Left renal cortex interstitium (tissue), 4 donors: ENCODE measurements around the gene CEP192. TPM values are rescaled to one million over a fixed set of nuclear protein-coding genes. Genes with fewer than 3 reads are reported as not detected.
"Not testable (repeated sequence)": the region's sequence is repeated elsewhere in the genome, so short reads cannot be mapped to it uniquely, and the experiment has no call there.

Source experiments
- DNase-seq, 4 donors: peaks; one replicate each; pipeline ENCODE4 v3.0.0-alpha.2; 2013; ENCODE audit warnings: low read depth in 4 of 4, low spot score in 2 of 4, missing footprints in 1 of 4
- polyA plus RNA-seq, 4 donors: library from polyadenylated mRNA; unstranded; fragments of 120-200 nt; gene quantifications; one replicate each; pipeline ENCODE4 v1.2.1, GENCODE V29; 2013; ENCODE audit not compliant: insufficient read length in 4 of 4

Gene CEP192, protein sequence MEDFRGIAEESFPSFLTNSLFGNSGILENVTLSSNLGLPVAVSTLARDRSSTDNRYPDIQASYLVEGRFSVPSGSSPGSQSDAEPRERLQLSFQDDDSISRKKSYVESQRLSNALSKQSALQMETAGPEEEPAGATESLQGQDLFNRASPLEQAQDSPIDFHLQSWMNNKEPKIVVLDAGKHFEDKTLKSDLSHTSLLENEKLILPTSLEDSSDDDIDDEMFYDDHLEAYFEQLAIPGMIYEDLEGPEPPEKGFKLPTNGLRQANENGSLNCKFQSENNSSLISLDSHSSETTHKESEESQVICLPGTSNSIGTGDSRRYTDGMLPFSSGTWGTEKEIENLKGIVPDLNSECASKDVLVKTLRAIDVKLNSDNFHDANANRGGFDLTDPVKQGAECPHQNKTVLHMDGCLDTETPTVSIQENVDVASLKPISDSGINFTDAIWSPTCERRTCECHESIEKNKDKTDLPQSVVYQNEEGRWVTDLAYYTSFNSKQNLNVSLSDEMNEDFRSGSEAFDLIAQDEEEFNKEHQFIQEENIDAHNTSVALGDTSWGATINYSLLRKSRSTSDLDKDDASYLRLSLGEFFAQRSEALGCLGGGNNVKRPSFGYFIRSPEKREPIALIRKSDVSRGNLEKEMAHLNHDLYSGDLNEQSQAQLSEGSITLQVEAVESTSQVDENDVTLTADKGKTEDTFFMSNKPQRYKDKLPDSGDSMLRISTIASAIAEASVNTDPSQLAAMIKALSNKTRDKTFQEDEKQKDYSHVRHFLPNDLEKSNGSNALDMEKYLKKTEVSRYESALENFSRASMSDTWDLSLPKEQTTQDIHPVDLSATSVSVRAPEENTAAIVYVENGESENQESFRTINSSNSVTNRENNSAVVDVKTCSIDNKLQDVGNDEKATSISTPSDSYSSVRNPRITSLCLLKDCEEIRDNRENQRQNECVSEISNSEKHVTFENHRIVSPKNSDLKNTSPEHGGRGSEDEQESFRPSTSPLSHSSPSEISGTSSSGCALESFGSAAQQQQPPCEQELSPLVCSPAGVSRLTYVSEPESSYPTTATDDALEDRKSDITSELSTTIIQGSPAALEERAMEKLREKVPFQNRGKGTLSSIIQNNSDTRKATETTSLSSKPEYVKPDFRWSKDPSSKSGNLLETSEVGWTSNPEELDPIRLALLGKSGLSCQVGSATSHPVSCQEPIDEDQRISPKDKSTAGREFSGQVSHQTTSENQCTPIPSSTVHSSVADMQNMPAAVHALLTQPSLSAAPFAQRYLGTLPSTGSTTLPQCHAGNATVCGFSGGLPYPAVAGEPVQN (N-terminal part only)
- polyA plus RNA-seq = 10 to 100 TPM; 34.7 to 46.0 (median 39.3) TPM

DNA sequence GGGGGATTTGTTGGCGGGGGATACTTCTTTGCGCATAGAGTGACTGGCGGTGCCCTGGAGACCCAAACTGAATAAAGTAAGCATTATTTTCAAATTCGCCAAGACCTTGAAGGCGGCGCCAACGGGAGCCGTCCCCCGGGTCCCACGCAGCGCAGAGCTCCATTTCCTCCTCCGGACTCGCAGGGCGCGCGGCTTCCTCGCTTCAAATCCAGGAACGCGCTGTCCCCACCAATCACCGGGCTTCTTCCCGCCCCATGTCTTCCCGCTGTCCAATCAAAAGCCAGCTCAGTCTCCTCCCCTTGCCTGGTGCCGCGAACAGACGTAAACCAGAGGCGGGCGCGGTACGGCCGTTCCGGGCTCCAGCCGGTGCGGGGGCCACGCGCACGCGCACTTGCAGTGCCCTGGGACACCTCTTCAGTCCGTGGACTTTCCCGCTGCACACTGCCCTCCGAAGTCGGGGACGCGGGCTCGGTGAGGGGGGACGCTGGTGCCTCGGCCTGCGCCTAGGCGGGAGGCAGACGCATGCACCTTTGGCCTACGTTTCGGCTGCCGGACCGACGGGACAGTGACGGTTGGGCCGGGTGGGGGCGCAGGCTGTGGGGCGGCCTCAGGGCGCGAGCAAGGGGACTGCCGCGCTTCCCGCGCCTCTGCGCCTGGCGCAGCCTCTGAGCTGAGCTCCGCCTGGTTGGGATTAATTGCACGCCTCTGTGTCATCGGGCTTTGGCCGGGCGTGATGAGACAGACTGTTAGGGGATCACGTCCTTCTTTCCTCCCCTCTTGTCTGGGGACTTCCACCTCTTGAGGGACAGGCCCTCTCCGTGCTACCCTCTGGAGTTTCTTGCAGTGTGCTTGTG lies at the start of gene CEP192:
Gene CEP192 (plus strand): TSS at position 396 of the 854 bp plus-strand sequence. CDS start 8,063 bp downstream, outside the sequence.
- peak; percentile 91 to 96 (median 94) for DNase-seq

DNA sequence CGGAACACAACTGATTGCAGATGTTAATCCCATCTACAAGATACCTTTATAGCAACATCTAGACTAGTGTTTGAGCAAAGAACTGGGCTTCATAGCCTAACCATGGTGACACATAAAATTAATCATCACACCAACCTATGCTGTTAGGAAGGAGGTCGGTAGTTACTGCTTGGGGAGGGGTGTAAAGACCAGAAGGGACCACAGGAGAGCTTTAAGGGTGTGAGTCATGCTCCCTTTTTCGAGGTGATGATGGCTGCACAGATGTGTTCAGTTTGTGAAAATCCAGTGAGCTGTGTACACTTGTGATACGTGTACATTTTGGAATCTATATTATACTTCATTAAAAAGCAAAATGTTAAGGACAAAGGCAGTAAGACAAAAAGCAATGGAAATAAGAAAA lies 47.9 kb upstream of the CEP192 start:
- DNase-seq = no peak

DNA sequence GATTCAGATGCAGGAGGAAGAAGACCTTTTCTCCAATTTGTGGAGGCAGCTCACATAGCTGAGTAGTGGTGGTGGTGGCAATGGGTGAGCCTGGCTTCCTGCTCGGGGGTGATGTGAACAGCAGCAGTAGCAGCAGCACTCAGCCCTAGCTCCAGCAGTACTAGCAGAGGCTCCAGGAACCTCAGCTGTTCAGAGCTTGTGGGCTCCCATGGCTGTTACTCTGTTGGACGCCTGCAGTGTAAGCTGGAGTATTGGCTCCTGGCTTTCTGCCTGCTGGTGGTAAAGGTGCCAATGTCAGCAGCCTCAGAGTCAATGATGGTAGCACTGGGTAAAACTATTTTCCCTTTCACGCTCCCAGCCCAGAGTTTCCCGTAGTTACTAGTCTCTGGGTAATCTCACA lies 46.5 kb upstream of the CEP192 start:
- DNase-seq = no peak

DNA sequence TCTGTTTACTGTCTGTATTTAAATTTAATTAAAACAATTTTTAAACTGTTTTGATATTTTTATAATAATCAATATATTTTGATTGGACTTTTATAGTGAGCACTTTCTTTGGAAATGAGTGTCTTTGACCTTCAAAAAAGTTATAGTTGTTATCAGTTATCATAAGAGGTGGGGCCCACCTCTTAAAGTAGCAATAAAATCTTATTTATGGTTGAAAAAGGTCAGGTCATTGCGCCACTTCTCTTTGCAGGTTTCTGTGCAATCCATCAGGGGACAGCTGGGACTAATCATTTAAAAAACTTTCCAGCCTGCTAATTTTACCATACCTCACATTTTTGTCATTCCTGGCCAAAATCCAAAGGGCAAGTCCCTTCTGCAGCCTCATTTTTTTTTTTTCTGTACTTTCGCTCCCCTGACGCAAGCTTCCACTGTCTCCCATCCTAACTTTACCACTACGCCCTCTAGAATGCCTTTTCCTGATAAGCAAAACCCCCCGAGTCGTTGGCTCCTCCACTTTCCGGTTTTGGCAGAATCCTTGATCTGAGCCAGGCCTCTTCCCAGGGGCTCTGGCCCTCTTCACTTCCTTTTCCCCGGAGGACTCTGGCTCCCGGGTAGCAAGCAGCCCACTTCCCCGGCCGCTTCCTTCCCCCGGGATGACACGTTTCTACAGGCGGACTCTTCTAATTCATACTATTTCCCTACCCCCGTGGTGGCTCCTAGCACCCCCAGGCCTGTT lies 44.4 kb upstream of the CEP192 start:
- peak; percentile 26 to 58 (median 45) for DNase-seq

DNA sequence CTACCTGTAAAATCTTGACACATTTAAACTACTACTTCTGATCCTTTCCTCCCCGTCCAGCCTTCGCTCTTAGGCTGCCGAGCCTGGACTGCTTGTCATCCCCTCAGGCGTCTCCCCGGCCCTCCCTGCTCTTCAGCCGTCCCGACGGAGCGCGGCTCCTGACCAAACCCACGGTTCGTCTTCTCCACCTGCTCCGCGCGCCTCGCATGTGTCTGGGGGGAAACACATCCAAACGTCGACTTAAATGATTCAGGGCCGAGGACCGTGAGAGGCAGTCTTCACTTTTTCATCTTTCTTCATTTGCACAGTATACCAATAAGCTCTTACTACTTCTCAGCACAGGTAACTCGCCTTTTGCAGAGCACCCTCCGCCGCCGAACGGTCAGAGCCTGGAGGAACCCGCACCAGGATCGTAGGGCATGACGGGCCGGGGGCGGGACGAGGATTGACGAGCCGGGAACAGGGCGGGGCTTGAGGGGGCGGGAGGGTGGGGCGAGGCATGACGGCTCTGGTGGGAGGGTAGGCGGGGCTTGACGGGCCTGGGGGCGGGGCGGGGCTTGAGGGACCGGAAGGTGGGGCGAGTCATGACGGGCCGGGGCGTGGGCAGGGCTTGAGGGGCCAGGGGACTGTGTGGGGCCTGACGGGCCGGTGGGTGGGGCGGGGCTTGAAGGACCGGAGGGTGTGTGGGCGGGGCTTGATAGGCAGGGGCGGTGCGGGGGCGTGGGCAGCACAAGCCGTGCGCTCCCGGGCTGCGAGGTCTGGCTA lies 43.7 kb upstream of the CEP192 start, which contains the start of gene SEH1L:
Gene SEH1L (plus strand): TSS at position 727 of the 765 bp plus-strand sequence. CDS start 111 bp downstream, outside the sequence.
- peak; percentile 76 to 91 (median 90) for DNase-seq

DNA sequence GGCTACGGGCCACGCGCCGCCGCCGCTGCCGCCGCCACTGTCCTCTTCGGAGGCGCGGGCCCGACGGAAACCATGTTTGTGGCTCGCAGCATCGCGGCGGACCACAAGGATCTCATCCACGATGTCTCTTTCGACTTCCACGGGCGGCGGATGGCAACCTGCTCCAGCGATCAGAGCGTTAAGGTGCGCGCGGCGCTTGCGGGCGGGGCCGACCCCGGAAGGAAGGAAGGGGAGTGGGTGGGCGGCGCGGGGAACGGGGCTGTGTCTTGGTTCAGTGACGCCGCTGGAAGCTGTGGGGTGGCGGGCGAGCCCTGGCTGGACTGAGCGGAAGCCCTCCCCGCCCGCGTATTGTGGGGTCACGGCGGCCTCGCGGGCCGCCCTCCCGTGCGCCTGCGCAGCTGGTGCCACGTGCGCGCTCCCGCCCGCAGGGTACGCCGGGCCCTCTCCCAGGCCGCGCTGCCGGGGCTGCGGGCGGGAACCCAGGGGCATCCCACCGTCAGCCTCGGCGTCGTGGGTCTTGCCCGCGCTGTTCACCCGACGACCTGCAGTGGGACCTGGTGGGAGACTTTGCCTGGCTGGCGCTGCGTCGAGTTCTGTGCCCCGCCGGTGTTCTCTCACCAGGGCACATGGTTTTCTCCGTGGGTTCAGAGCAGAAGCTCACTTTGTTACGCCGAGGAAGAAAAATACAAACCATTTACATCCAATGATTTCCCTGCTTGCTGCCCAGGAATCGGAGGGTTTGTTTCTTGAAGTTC lies 42.9 kb upstream of the CEP192 start:
- DNase-seq = peak; percentile 72 to 88 (median 85)

DNA sequence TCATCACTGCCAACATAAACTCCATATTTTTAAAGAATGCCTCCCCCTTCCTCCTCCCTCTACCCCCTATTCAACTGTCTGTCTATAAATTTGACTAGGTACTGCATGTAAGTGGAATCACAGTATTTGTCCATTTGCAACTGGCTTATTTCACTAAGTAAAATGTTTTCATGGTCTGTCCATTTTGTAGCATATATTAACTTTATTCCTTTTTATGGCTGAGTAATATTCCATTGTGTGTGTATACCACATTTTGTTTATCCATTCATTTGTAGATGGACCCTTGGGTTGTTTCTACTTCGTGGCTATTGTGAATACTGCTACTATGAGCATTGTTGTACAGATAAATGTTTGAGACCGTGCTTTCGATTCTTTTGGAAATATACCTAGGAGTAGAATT lies 32.7 kb upstream of the CEP192 start:
- DNase-seq = no peak

DNA sequence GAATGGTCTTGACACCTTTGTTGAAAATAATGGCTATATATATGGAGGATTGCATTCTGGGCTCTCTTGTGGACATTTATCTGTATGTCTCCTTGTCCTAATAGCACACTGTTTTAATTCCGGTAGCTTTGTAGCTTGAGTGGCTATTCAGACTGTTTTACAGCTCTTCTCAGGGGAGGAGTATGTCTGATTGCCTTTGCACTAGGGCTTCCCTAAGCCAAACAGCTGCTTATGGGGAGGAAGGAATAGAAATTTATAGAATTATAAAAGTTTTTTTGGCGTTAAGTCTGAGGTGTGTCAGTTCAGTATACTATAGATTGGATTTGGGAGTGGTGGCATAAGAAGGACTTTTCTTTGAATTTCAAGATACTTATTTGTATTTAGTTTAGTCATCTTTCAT lies 30.8 kb upstream of the CEP192 start:
- DNase-seq = no peak

DNA sequence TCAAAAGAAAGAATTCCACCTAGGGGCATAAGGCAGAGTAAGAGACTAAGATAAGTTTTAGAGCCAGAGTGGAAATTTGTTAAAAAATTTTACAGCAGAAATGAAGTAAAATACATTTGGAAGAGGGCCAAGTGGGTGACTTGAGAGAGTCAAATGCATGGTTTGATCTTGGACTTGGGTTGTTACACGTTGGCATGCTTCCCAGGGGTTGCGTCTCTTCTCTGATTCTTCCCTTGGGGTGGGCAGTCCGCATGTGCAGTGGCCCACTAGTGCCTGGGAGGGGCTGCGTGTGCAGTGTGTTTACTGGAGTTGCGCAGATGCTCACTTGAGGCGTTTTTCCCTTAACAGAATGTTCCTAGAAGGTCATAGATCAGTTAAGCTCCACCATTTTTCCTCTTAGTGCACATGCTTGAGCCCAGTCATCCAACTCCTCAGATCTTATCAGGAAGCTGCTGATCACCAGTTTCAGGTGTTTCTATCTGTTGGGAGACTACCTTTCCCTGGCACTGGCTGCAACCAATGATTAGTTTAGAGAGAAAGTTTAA lies 30.2 kb upstream of the CEP192 start:
- no peak for DNase-seq

DNA sequence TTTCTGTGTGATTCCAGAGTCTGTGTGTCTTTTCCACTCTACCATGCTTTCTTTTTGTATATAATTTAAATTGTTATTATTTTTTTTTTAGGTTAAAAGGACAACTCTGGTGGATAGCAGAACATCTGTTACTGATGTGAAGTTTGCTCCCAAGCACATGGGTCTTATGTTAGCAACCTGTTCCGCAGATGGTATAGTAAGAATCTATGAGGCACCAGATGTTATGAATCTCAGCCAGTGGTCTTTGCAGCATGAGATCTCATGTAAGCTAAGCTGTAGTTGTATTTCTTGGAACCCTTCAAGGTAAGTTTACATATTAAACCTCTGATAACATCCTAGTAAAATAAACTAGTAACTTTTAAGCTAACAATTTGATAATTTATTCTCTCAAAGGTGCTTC lies 28.1 kb upstream of the CEP192 start:
- no peak for DNase-seq

DNA sequence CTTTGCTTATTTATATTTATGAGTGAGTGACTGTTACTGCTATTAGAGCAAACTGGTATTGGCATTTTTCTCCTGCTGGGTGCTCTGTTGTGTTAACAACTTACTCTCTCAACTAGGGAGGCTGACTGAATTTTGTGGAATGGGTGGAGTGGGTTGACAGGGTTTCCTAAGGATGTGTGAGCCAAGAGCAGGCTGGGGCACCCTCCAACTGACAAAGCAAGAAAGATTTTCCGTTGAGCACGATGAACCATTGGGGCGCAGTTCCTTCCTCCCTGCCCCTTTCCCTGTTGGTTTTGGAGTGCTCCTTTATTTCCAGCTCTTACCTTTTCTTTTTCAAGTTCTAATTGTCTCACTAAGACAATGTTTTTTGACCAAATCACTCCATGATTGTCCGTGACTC lies 23.0 kb upstream of the CEP192 start:
- no peak for DNase-seq

DNA sequence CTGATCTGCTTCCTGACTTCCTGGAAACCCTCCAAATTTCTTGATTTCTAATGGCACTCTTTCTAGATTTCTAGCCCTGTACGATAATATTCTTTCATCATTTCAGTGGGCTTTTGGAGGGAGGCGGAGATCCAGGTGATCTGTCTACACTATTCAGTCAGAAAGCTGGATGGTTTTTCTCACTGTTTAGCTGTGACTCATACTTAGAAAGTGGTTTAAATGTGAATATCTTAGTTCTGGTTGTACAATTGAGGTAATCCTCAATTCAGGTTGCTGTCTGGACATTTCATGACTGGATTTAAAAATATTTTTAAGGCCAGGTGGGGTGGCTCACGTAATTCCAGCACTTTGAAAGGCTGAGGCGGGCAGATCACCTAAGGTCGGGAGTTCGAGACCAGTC lies 22.5 kb upstream of the CEP192 start:
- no peak for DNase-seq

DNA sequence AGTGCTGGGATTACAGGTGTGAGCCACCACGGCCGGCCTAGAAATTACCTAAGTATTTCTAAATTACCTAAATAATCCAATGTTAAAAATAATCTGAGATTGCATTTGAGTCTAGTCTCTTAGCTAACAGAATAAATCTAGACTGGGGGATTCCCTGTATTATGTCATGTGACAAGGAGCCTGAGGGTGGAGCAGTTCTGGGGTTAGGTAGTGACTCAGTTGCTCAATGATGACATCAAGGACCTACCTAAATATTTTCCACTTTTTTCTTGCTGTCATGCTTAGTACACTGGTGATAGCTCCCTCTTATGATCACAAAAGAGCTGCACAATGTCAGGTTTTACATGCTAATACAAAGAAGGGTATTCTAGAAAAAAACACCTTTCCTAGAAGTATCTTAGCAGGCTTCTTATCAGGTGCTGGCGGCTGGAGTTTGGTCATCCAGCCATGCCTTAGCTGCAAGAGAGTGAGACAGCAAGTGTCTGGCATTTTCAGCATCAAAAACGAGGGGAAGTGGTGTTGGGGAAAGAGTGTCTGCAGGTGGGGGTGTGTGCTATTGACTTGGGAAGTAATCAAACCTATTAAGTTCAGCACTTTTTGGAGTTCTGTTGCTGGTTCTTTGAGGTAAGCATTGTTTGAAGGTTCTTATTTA lies 17.5 kb upstream of the CEP192 start:
- no peak for DNase-seq

DNA sequence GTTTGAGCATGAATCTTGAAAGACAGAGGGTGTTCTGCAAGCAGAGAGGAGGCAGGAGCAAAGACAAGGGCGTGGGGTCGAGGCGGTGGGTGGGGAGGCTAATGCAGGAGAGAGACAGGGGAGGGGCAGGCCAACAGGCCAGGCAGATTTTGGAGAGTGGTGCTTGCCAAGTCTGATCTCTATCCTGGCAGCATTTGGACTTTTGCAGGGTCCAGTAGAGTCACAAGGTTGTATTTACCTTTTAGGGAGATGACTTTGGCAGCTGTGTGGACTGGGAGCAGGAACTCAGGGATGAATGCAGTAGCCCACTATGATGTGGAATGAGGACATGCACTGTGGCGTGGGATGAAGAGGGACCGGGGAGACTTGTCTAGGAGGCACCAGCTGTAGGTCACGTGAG lies 15.7 kb upstream of the CEP192 start:
- no peak for DNase-seq

DNA sequence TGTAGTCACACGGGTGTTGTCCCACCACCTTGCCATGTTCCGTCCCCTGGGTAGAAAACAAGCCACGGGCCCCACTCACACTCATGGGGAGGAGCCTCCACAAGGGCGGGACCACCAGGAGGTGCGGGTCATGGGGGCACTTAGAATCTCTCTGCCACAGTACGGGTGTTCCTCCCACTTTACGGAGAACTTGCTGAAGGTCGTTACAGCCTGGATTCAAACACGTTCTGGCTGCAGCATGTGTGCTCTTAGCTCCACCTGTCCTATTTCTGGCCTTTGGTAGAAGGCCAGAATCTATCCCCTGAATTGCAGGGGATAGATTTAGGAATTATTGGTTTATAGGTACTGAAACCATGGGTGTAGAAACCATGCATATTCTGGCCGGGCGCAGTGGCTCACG lies 14.9 kb upstream of the CEP192 start:
- DNase-seq = no peak

DNA sequence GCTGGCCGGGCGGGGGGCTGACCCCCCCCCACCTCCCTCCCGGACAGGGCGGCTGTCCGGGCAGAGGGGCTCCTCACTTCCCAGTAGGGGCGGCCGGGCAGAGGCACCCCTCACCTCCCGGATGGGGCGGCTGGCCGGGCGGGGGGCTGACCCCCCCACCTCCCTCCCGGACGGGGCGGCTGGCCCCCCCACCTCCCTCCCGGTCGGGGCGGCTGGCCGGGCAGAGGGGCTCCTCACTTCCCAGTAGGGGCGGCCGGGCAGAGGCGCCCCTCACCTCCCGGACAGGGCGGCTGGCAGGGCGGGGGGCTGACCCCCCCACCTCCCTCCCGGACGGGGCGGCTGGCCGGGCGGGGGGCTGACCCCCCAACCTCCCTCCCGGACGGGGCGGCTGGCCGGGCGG lies 11.1 kb upstream of the CEP192 start:
- DNase-seq = not testable (repeated sequence)
